Spinal cord (tissue), 10 donors: ENCODE results near the gene C9orf152. TPM values are rescaled to one million over a fixed set of nuclear protein-coding genes. Genes with fewer than 3 reads are reported as not detected.
A peak's percentile ranks its signal among the peaks of the same experiment; 100 is the strongest.
"Not testable (repeated sequence)": the region's sequence is repeated elsewhere in the genome, so short reads cannot be mapped to it uniquely, and the experiment has no call there.

Experiments
- DNase-seq, 6 donors: peaks; one replicate each; pipeline versions ENCODE4 v3.0.0 to v3.0.0-alpha.2; 2013 to 2015; ENCODE audit warnings: low spot score in 6 of 6, low read depth in 4 of 6
- H3K27ac ChIP-seq: one replicate; pipeline ENCODE4 v1.5.1; 2013; ENCODE audit warnings: low read depth, low read length, control low read depth
- H3K27me3 ChIP-seq: one replicate; pipeline ENCODE4 v1.6.1; 2013; ENCODE audit warnings: low read length; ENCODE audit not compliant: control insufficient read depth, insufficient read depth
- H3K36me3 ChIP-seq: one replicate; pipeline ENCODE4 v1.6.1; 2013; ENCODE audit warnings: low read length; ENCODE audit not compliant: control insufficient read depth, insufficient read depth
- H3K4me1 ChIP-seq: one replicate; pipeline ENCODE4 v1.6.1; 2013; ENCODE audit warnings: low read length; ENCODE audit not compliant: control insufficient read depth, insufficient read depth
- H3K4me3 ChIP-seq: one replicate; pipeline ENCODE4 v1.5.1; 2013; ENCODE audit warnings: low read depth, low read length, control low read depth
- H3K9me3 ChIP-seq: one replicate; pipeline ENCODE4 v1.6.1; 2013; ENCODE audit warnings: low read length; ENCODE audit not compliant: control insufficient read depth, insufficient read depth
- WGBS: methylation state at CpG from one replicate; pipeline ENCODE4 v1.1.5; 2013; ENCODE audit warnings: missing lambda C conversion rate; ENCODE audit not compliant: insufficient coverage; 5-methylcytosine and 5-hydroxymethylcytosine counted together
- polyA plus RNA-seq, 2 donors: library from polyadenylated mRNA; unstranded; fragments of 120-200 nt; gene quantifications; one replicate each; pipeline ENCODE4 v1.2.1, GENCODE V29; 2013; ENCODE audit not compliant: insufficient read length in 2 of 2
- total RNA-seq, 2 donors: library from RNA; depleted of rRNA in 1 of 2; stranded (reverse); fragments of 120-200 nt in 1 of 2; fragments of >200 nt in 1 of 2; gene quantifications; one replicate each; pipeline versions ENCODE4 v1.2.3 to v1.2.4, GENCODE V29; 2013 to 2014
- donor health status: healthy.

The C9orf152 gene
- total and polyA plus RNA-seq, 4 donors: 0.08 TPM; not detected in 3

DNA sequence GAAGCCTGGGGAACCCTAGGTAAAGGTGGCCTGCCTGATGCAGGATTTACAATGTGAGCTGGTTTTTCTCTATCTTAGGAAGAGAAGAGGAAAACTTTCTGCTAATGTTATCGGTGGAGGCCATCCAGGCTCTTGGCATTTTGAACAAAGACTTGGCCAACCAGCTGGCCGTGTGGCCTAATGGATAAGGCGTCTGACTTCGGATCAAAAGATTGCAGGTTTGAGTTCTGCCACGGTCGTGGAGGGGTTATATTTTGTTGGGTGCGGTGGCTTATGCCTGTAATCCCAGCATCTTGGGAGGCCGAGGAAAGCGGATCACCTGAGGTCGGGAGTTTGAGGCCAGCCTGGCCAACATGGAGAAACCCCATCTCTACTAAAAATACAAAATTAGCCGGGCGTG, 9.6 kb downstream of the C9orf152 start:
- H3K4me3 ChIP-seq: no peak overlapping the region
- WGBS: 93% methylated on average over 10 of the region's 12 CpGs

GRCh38 chr9:110197330-110198187, 10.4 kb downstream of the C9orf152 start:
- DNase-seq: no peak
- Histone ChIP-seq H3K27me3 (no peaks in the 10 kb centered on the region), H3K4me1 (peaks cover 4% of the 10 kb centered on the region), H3K4me3 (no peak overlapping the region), H3K27ac (no peak overlapping the region), H3K36me3 (no peaks in the 10 kb centered on the region), H3K9me3 (no peaks in the 10 kb centered on the region)
- WGBS: 89% methylated on average over 8 of the region's 11 CpGs

More for the DNA sequence above, 9.6 kb downstream of the C9orf152 start:
- Histone ChIP-seq H3K27ac (no peak overlapping the region), H3K36me3 (no peaks in the 10 kb centered on the region), H3K9me3 (no peaks in the 10 kb centered on the region), H3K4me1 (peaks cover 4% of the 10 kb centered on the region), H3K27me3 (no peaks in the 10 kb centered on the region)
- no peak for DNase-seq

GRCh38 chr9:110196084-110196499, 11.9 kb downstream of the C9orf152 start:
- not testable (repeated sequence) for DNase-seq, H3K9me3 ChIP-seq, H3K36me3 ChIP-seq, H3K4me1 ChIP-seq, H3K27ac ChIP-seq, H3K27me3 ChIP-seq, H3K4me3 ChIP-seq
- 97% methylated on average over 10 of the region's 16 CpGs for WGBS

- no peak overlapping the region for H3K4me3 ChIP-seq
- DNase-seq: peak in 1 of 6 donors; percentile 41
- no peaks in the 10 kb centered on the region for H3K27me3 ChIP-seq
- no peaks in the 10 kb centered on the region for H3K36me3 ChIP-seq
- peaks cover 4% of the 10 kb centered on the region for H3K4me1 ChIP-seq
- no peaks in the 10 kb centered on the region for H3K9me3 ChIP-seq
- H3K27ac ChIP-seq: peak overlapping the region; percentile 9
- WGBS: 65% methylated on average over 2 of the region's 5 CpGs
These were observed 15.3 kb downstream of the C9orf152 start for GRCh38 chr9:110192531-110193261.

DNA sequence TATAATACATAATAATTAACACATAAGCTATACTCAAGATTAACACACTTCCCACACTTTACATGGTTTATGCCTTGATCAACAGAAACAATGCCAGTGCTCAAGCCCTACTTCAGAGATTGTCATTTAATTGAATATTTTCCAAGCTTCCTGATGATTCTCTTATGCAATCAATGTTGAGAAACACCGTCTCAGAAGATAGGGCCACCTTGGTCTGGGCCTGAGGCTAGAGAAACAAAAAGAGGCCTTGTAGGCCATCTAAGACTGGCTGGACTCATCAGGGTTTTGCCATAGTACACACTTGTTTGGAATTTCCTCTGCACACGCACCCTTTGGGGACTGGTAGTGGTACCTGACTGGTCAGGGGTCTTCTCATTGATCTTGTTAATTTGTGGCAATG, 16.3 kb downstream of the C9orf152 start:
- no peak overlapping the region for H3K4me3 ChIP-seq
- DNase-seq: no peak
- H3K4me1 ChIP-seq: no peaks in the 10 kb centered on the region
- H3K9me3 ChIP-seq: no peaks in the 10 kb centered on the region
- no peaks in the 10 kb centered on the region for H3K36me3 ChIP-seq
- no peak overlapping the region for H3K27ac ChIP-seq
- H3K27me3 ChIP-seq: no peaks in the 10 kb centered on the region
- 92% methylated on average over 2 of the region's 2 CpGs for WGBS

DNA sequence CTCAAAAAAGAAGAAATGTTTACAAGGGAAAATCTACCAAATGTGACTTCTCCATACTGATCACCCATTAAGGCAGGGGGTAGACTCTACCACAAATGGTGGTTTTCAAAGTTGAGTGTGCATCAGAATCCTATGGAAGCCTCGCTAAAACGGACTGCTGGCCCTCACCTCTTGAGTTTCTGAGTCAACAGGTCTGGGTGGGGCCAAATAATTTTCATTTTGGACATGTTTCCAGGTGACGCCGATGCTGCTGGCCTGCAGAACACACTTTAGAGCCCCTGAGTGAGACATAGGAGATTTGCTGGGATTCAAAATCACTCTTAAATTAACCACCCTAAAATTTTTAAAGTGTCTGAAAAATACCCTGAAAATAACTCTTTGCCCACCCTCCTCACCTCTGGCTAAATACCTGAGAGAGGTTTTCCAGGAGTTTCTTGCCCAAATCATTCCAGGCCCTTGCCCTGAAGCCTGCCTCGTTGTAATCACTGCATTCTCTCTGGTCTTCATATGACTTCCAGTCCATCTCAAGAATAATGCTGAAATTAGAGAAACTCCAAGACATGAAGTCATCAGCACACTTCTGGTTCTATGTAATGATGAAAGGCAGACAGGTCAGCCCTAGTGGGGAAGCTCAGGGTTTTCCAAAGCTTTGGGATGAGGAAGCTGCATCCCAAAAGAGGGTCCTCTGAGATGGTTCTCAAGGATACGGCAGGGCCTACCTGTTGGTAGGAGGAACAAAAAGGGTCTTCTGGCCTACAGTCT, 18.2 kb downstream of the C9orf152 start:
- no peaks in the 10 kb centered on the region for H3K27me3 ChIP-seq
- WGBS: 100% methylated on average over 1 of the region's 6 CpGs
- H3K9me3 ChIP-seq: no peaks in the 10 kb centered on the region
- no peaks in the 10 kb centered on the region for H3K36me3 ChIP-seq
- H3K27ac ChIP-seq: no peak overlapping the region
- no peak overlapping the region for H3K4me3 ChIP-seq
- no peak for DNase-seq
- no peaks in the 10 kb centered on the region for H3K4me1 ChIP-seq

GRCh38 chr9:110188991-110189390, 19.0 kb downstream of the C9orf152 start:
- WGBS: 92% methylated on average over 2 of the region's 4 CpGs
- H3K27ac ChIP-seq: no peak overlapping the region

GRCh38 chr9:110188101-110188500, 19.9 kb downstream of the C9orf152 start:
- Histone ChIP-seq H3K4me1 (no peaks in the 10 kb centered on the region), H3K4me3 (no peak overlapping the region), H3K27ac (no peak overlapping the region), H3K36me3 (no peaks in the 10 kb centered on the region), H3K9me3 (no peaks in the 10 kb centered on the region), H3K27me3 (no peaks in the 10 kb centered on the region)
- no CpG with 5 or more reads among the region's 4 CpGs for WGBS
- DNase-seq: no peak

More at GRCh38 chr9:110188991-110189390, 19.0 kb downstream of the C9orf152 start:
- no peaks in the 10 kb centered on the region for H3K36me3 ChIP-seq
- no peaks in the 10 kb centered on the region for H3K4me1 ChIP-seq
- no peaks in the 10 kb centered on the region for H3K9me3 ChIP-seq
- no peak for DNase-seq
- H3K27me3 ChIP-seq: no peaks in the 10 kb centered on the region
- no peak overlapping the region for H3K4me3 ChIP-seq

GRCh38 chr9:110187126-110187525, 20.8 kb downstream of the C9orf152 start:
- H3K27me3 ChIP-seq: no peaks in the 10 kb centered on the region
- no peak for DNase-seq
- 67% methylated on average over 1 of the region's 2 CpGs for WGBS

More at GRCh38 chr9:110187126-110187525, 20.8 kb downstream of the C9orf152 start:
- Histone ChIP-seq H3K36me3 (no peaks in the 10 kb centered on the region), H3K4me1 (no peaks in the 10 kb centered on the region), H3K4me3 (no peak overlapping the region), H3K27ac (no peak overlapping the region), H3K9me3 (no peaks in the 10 kb centered on the region)
